ENCODE measurements around the gene ITGAL.

The ITGAL gene

GRCh38 chr16:30569746-30570635 lies 97.4 kb downstream of the ITGAL start:
- DNase-seq = no peak

GRCh38 chr16:30570636-30571444 lies 98.3 kb downstream of the ITGAL start:
- peak; percentile 13 to 57 for DNase-seq

- DNase-seq = peak; percentile 94 to 99
Observed at GRCh38 chr16:30571445-30572322, 99.1 kb downstream of the ITGAL start, which contains the start of gene ZNF688. Gene ZNF688 (minus strand): TSS chr16:30571714. CDS start chr16:30571629, 85 bp downstream.
